ENCODE measurements around the gene FRAS1.

FRAS1 gene

GRCh38 chr4:78519962-78520361, 462.8 kb downstream of the FRAS1 start:
- H3K4me3 Mint-ChIP-seq: no peak overlapping the region

GRCh38 chr4:78520808-78521226, 463.7 kb downstream of the FRAS1 start:
- no peaks in the 10 kb centered on the region for H3K27me3 Mint-ChIP-seq (ENCODE audit: low read depth, poor library complexity)
- H3K36me3 Mint-ChIP-seq (ENCODE audit: low read depth): peaks cover 16% of the 10 kb centered on the region
- no peaks in the 10 kb centered on the region for H3K4me1 Mint-ChIP-seq
- DNase-seq: no peak
- no peaks in the 10 kb centered on the region for H3K9me3 Mint-ChIP-seq
- TF ChIP-seq CTCF (IDR thresholded peaks at IDR 0.05): no peak
- H3K27ac Mint-ChIP-seq: no peak overlapping the region
- no peak overlapping the region for H3K4me3 Mint-ChIP-seq

More at GRCh38 chr4:78519962-78520361, 462.8 kb downstream of the FRAS1 start:
- Mint-ChIP-seq H3K36me3 (ENCODE audit: low read depth) (peaks cover 19% of the 10 kb centered on the region), H3K27me3 (ENCODE audit: low read depth, poor library complexity) (no peaks in the 10 kb centered on the region), H3K9me3 (no peaks in the 10 kb centered on the region), H3K4me1 (no peaks in the 10 kb centered on the region), H3K27ac (no peak overlapping the region)
- no peak for TF ChIP-seq CTCF (IDR thresholded peaks at IDR 0.05)
- DNase-seq: no peak

GRCh38 chr4:78524009-78524408, 466.9 kb downstream of the FRAS1 start:
- Mint-ChIP-seq H3K27me3 (ENCODE audit: low read depth, poor library complexity) (no peaks in the 10 kb centered on the region), H3K27ac (no peak overlapping the region), H3K4me1 (no peaks in the 10 kb centered on the region), H3K36me3 (ENCODE audit: low read depth) (peaks cover 11% of the 10 kb centered on the region), H3K9me3 (no peaks in the 10 kb centered on the region), H3K4me3 (no peak overlapping the region)
- no peak for DNase-seq
- TF ChIP-seq CTCF (IDR thresholded peaks at IDR 0.05): no peak

- no peak for TF ChIP-seq CTCF (IDR thresholded peaks at IDR 0.05)
- H3K4me3 Mint-ChIP-seq: no peak overlapping the region
Measured at GRCh38 chr4:78525559-78525958, 468.4 kb downstream of the FRAS1 start.

GRCh38 chr4:78527103-78527502, 470.0 kb downstream of the FRAS1 start:
- Mint-ChIP-seq H3K27me3 (ENCODE audit: low read depth, poor library complexity) (no peaks in the 10 kb centered on the region), H3K4me1 (no peaks in the 10 kb centered on the region), H3K4me3 (no peak overlapping the region), H3K36me3 (ENCODE audit: low read depth) (peaks cover 18% of the 10 kb centered on the region), H3K9me3 (peaks cover 10% of the 10 kb centered on the region), H3K27ac (no peak overlapping the region)
- no peak for TF ChIP-seq CTCF (IDR thresholded peaks at IDR 0.05)
- DNase-seq: no peak

More at GRCh38 chr4:78525559-78525958, 468.4 kb downstream of the FRAS1 start:
- DNase-seq: no peak
- H3K27ac Mint-ChIP-seq: no peak overlapping the region
- H3K4me1 Mint-ChIP-seq: no peaks in the 10 kb centered on the region
- H3K27me3 Mint-ChIP-seq (ENCODE audit: low read depth, poor library complexity): no peaks in the 10 kb centered on the region
- peaks cover 11% of the 10 kb centered on the region for H3K36me3 Mint-ChIP-seq (ENCODE audit: low read depth)
- peaks cover 4% of the 10 kb centered on the region for H3K9me3 Mint-ChIP-seq

GRCh38 chr4:78527555-78527954, 470.4 kb downstream of the FRAS1 start:
- H3K4me1 Mint-ChIP-seq: no peaks in the 10 kb centered on the region
- no peak overlapping the region for H3K27ac Mint-ChIP-seq
- H3K36me3 Mint-ChIP-seq (ENCODE audit: low read depth): peaks cover 20% of the 10 kb centered on the region
- no peak for DNase-seq
- no peak for TF ChIP-seq CTCF (IDR thresholded peaks at IDR 0.05)
- H3K9me3 Mint-ChIP-seq: peaks cover 10% of the 10 kb centered on the region
- H3K4me3 Mint-ChIP-seq: no peak overlapping the region
- H3K27me3 Mint-ChIP-seq (ENCODE audit: low read depth, poor library complexity): no peaks in the 10 kb centered on the region
